Right lobe of liver (tissue), 4 donors: ENCODE results near the gene TMPRSS7.

ENCODE experiments used
- CTCF ChIP-seq, 4 donors: fragments of 200-600 bp in 3 of 4; fragments of 450-650 bp in 1 of 4; IDR thresholded peaks; one replicate each; pipeline versions ENCODE4 v1.5.1 to v1.8.0; 2016 to 2022; ENCODE audit warnings: antibody characterized with exemption in 4 of 4, mild to moderate bottlenecking in 2 of 4
- POLR2A ChIP-seq: fragments of 450-650 bp; IDR thresholded peaks from one replicate; pipeline ENCODE4 v1.6.1; 2017; ENCODE audit warnings: antibody characterized with exemption, mild to moderate bottlenecking
- donor health status: DM: no; HTN: no; CAD: no.
- donor health status: DM: no; HTN: no; CAD: no.
- donor health status: DM: no; HTN: yes; CAD: no.

DNA sequence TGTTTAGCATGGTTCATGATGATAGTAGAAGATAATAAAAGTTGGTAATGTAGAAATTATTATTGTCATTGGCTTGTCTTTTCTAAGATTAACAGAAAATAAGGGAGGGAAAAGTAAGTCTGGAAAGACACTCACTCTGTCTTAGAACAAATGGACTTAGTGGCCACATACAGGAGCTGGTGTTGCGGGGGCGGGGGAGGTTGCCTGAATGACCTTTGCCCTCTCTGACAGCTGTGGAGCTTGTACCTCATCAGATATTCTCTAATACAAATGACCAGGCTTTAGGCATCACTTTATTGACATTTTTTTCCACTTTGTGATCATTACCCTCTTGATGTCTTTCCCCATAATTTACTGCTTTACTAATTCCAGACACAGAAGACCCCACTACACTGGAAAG is 29.9 kb upstream of the TMPRSS7 start:
- TF ChIP-seq POLR2A (no peak), CTCF (IDR thresholded peaks at IDR 0.05) (no peak)
